Measurements from ENCODE around the gene HYAL4.

The HYAL4 gene

GRCh38 chr7:123901101-123901500 is 56.1 kb downstream of the HYAL4 start:
- DNase-seq (ENCODE audit: low read depth in 2 of 2), result no peak

- no peak for DNase-seq (ENCODE audit: low read depth in 2 of 2)
These were observed 60.7 kb downstream of the HYAL4 start for GRCh38 chr7:123905714-123906113.

GRCh38 chr7:123916240-123916724 is 71.3 kb downstream of the HYAL4 start:
- no peak for DNase-seq (ENCODE audit: low read depth in 2 of 2)

- no peak for DNase-seq (ENCODE audit: low read depth in 2 of 2)
These were observed 72.9 kb downstream of the HYAL4 start for GRCh38 chr7:123917878-123918277.

- no peak for DNase-seq (ENCODE audit: low read depth in 2 of 2)
These were observed 73.3 kb downstream of the HYAL4 start for GRCh38 chr7:123918309-123918708.

GRCh38 chr7:123923599-123923998 is 78.6 kb downstream of the HYAL4 start:
- DNase-seq (ENCODE audit: low read depth in 2 of 2), result no peak

- DNase-seq (ENCODE audit: low read depth in 2 of 2), result no peak
These were observed 80.0 kb downstream of the HYAL4 start, which contains the start of gene SPAM1 for GRCh38 chr7:123924941-123925340. Gene SPAM1, plus strand, starts transcription at chr7:123925241. Its CDS starts 28,330 bp downstream, at chr7:123953571.
